GM12891 (cell line): ENCODE measurements around the gene C4orf50.

Source experiments
- POLR2A ChIP-seq: IDR thresholded peaks from 2 replicates; pipeline ENCODE4 v1.6.1; 2011; ENCODE audit warnings: low read depth, low read length, control low read depth
- POLR2AphosphoS5 ChIP-seq: IDR thresholded peaks from 2 replicates; pipeline ENCODE4 v1.6.1; 2011; ENCODE audit warnings: low read depth, low read length, control low read depth
- SPI1 ChIP-seq: IDR thresholded peaks from 2 replicates; pipeline ENCODE4 v1.6.1; 2011; ENCODE audit warnings: low read depth, low read length, control low read depth
- TAF1 ChIP-seq: IDR thresholded peaks from 2 replicates; pipeline ENCODE4 v1.6.1; 2011; ENCODE audit warnings: low read depth, low read length, control low read depth

DNA sequence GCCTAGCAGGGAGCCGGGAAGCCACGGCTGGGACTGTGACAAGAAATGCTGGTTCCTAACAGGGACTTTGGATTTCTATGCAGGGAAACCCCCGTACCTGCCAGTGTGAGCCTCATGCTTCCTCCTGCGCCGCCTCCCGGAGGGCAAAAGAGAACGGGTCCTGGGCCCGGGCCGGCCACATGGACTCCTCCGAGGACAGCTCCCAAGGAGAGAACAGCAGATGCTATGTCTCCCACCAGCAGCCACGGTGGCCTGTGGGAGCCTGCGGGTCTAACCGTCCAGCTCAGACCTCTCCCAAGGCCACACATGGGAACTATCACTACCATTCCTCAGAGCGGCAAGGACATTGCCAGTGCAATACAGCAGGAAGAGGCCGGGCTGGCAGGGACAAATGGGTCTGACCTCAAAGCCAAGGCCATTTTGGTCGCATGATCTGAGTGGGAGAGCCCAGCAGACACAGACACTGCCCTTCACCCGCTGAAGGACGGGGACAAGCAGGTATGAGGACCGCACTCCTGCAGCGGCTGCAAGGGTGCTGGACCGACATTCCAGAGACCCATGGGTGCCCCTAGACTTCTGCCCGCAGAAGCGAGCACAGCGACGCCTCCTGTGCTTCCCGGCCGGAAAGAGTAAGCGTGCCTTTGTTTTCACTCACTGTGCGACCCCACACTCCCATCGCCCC is 4.5 kb upstream of the C4orf50 start:
- TF ChIP-seq POLR2A = no peak
- no peak for TF ChIP-seq TAF1
- no peak for TF ChIP-seq SPI1
- TF ChIP-seq POLR2AphosphoS5 = no peak
